CD4-positive, alpha-beta T cell (primary cell): ENCODE data around the gene NREP. TPM values are rescaled to one million over a fixed set of nuclear protein-coding genes. Genes with fewer than 3 reads are reported as not detected.

Experiments
- ATAC-seq: fragments of 200-7000 bp; cut with Tn5 transposase; one replicate; pipeline ENCODE4 v1.10.0; 2022; ENCODE audit warnings: mild to moderate bottlenecking; ENCODE audit not compliant: poor library complexity
- CTCF ChIA-PET: fragments of 350-600 bp; sonication (Branson Sonifier 250); formaldehyde crosslinking; loops from one replicate; lab custom pipeline; 2021; ENCODE audit warnings: antibody characterized with exemption, inconsistent platforms; lab: Charles Lee
- POLR2A ChIA-PET: fragments of 350-600 bp; sonication (Branson Sonifier 250); formaldehyde crosslinking; loops from one replicate; lab custom pipeline; 2021; ENCODE audit warnings: antibody characterized with exemption, inconsistent platforms; lab: Charles Lee
- DNase-seq, 14 experiments: peaks; one replicate each; pipeline ENCODE4 v3.0.0-alpha.2; 2013 to 2020; ENCODE audit warnings: mixed read lengths in 2 of 14
- H3K27ac ChIP-seq, 2 donors: one replicate each; pipeline versions ENCODE4 v1.5.1 to v1.7.0; 2013; ENCODE audit warnings: low read length in 2 of 2, low read depth in 1 of 2, mild to moderate bottlenecking in 1 of 2
- H3K27me3 ChIP-seq, 2 experiments: 1 replicate in 1 of 2; 2 replicates in 1 of 2; pipeline versions ENCODE4 v1.6.1 to v1.7.0; 2013; ENCODE audit warnings: low read length in 2 of 2, control low read depth in 1 of 2, mild to moderate bottlenecking in 1 of 2, moderate library complexity in 1 of 2; ENCODE audit not compliant: insufficient read depth in 2 of 2, control insufficient read depth in 1 of 2
- H3K36me3 ChIP-seq: one replicate; pipeline ENCODE4 v1.6.1; 2013; ENCODE audit warnings: low read length, control low read depth; ENCODE audit not compliant: insufficient read depth
- H3K4me1 ChIP-seq: one replicate; pipeline ENCODE4 v1.6.1; 2013; ENCODE audit warnings: low read length, control low read depth; ENCODE audit not compliant: insufficient read depth
- H3K4me3 ChIP-seq: one replicate; pipeline ENCODE4 v1.5.1; 2013; ENCODE audit warnings: mild to moderate bottlenecking, low read length, moderate library complexity
- H3K9me3 ChIP-seq, 2 experiments: 1 replicate in 1 of 2; 2 replicates in 1 of 2; pipeline versions ENCODE4 v1.6.1 to v1.7.0; 2013; ENCODE audit warnings: low read length in 2 of 2, mild to moderate bottlenecking in 2 of 2, control low read depth in 1 of 2, moderate library complexity in 1 of 2; ENCODE audit not compliant: control insufficient read depth in 1 of 2, insufficient read depth in 1 of 2
- H3K27ac Mint-ChIP-seq: one replicate; pipeline ENCODE4 v1.8.0; 2020; ENCODE audit warnings: mixed read lengths
- H3K27me3 Mint-ChIP-seq: one replicate; pipeline ENCODE4 v1.8.0; 2021; ENCODE audit warnings: mixed read lengths
- H3K36me3 Mint-ChIP-seq: one replicate; pipeline ENCODE4 v1.8.0; 2021; ENCODE audit warnings: low read depth, mixed read lengths
- H3K4me1 Mint-ChIP-seq: one replicate; pipeline ENCODE4 v1.8.0; 2021; ENCODE audit warnings: low read depth, mixed read lengths
- H3K4me3 Mint-ChIP-seq: one replicate; pipeline ENCODE4 v1.8.0; 2020; ENCODE audit warnings: mild to moderate bottlenecking, mixed read lengths
- H3K9me3 Mint-ChIP-seq: one replicate; pipeline ENCODE4 v1.8.0; 2020; ENCODE audit warnings: mixed read lengths
- intact Hi-C, 2 experiments: fragments of 100-400 bp; cut with DNase I in 1 of 2; cut with micrococcal nuclease in 1 of 2; formaldehyde crosslinking; loops; one replicate each; pipeline versions ENCODE4 v1.15.1 to v1.9.0; 2023 to 2025; cut with DNase I, micrococcal nuclease
- total RNA-seq, 174 experiments: library from RNA in 2 of 174; stranded (reverse) in 2 of 174; gene quantifications; one replicate each; pipeline ENCODE4 v1.2.3 and lab custom pipeline; 2021 to 2026
- TF ChIP-seq, protein P1 (sequence below): fragments of 200-600 bp; IDR thresholded peaks from one replicate; pipeline ENCODE4 v1.8.0; 2022; ENCODE audit warnings: antibody characterized with exemption, mild to moderate bottlenecking

Gene NREP
- total RNA-seq, 2 experiments from 2014 or later, result 2.3 to 2.9 TPM

DNA sequence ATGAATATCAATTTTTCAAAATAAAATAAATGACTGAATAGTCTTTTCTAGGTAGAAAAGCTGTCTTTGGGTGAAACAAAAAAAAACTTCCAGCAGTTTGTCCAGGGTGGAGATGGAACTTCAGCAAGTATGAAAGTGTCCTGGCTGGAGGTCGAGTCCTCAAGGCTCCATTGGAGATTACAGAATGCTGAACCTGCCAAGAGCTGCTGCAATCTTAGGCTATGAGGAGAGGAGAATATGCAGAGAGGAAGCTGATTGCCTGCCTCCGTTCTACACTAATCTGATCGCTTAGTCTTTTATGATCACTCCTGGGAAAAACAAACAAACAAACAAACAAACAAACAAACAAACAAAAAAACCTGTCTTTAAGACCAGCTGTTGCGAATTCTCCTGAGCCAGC, 50.6 kb downstream of the NREP start:
- Mint-ChIP-seq H3K36me3 (no peaks in the 10 kb centered on the region), H3K4me1 (peaks cover 10% of the 10 kb centered on the region)
- POLR2A ChIA-PET, result no interaction called here

DNA sequence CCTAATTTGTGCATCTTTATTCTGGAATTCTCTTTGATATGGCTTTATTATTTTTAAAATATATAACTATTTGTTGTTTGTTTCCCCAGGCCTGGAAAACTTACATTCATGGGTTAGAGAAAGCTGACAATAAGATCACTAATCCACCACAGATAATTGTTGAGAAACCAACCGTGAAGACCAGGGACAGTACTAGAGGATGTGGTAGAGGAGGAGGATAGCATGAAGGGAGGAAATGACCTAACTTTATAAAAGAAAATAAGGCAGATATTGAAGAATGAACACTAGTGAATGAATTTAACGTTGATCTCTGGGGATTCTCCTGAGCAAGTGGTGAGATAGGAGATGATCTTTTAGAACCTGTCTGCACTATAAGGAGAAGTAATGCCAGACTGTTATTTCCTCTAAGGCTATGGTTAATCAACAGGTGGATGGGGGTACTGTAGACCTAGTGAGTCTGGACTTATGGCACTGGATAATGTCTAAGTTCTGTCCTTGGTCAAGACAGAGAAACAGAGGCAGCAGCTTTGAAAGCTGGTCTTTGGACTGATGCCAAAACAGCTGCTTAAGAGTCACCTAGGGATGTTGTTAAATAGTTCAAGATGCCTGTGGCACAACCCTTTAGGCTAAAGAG, 52.4 kb downstream of the NREP start:
- ATAC-seq, result no peak
- intact Hi-C loops, result no loop called here
- no peak overlapping the region for H3K27ac Mint-ChIP-seq

More for the DNA sequence above, 50.6 kb downstream of the NREP start:
- H3K9me3 Mint-ChIP-seq, result no peaks in the 10 kb centered on the region
- no peaks in the 10 kb centered on the region for H3K27me3 ChIP-seq
- H3K27ac Mint-ChIP-seq, result no peak overlapping the region
- H3K27me3 Mint-ChIP-seq, result no peaks in the 10 kb centered on the region
- no peaks in the 10 kb centered on the region for H3K9me3 ChIP-seq
- no peak for DNase-seq
- no peaks in the 10 kb centered on the region for H3K36me3 ChIP-seq
- no peaks in the 10 kb centered on the region for H3K4me1 ChIP-seq
- no peak overlapping the region for H3K4me3 ChIP-seq
- H3K4me3 Mint-ChIP-seq, result no peak overlapping the region
- intact Hi-C loops, result no loop called here
- TF ChIP-seq, protein P1, sequence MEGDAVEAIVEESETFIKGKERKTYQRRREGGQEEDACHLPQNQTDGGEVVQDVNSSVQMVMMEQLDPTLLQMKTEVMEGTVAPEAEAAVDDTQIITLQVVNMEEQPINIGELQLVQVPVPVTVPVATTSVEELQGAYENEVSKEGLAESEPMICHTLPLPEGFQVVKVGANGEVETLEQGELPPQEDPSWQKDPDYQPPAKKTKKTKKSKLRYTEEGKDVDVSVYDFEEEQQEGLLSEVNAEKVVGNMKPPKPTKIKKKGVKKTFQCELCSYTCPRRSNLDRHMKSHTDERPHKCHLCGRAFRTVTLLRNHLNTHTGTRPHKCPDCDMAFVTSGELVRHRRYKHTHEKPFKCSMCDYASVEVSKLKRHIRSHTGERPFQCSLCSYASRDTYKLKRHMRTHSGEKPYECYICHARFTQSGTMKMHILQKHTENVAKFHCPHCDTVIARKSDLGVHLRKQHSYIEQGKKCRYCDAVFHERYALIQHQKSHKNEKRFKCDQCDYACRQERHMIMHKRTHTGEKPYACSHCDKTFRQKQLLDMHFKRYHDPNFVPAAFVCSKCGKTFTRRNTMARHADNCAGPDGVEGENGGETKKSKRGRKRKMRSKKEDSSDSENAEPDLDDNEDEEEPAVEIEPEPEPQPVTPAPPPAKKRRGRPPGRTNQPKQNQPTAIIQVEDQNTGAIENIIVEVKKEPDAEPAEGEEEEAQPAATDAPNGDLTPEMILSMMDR, result no peak
- H3K27ac ChIP-seq, result no peak overlapping the region
- CTCF ChIA-PET, result no interaction called here
- no peak for ATAC-seq

DNA sequence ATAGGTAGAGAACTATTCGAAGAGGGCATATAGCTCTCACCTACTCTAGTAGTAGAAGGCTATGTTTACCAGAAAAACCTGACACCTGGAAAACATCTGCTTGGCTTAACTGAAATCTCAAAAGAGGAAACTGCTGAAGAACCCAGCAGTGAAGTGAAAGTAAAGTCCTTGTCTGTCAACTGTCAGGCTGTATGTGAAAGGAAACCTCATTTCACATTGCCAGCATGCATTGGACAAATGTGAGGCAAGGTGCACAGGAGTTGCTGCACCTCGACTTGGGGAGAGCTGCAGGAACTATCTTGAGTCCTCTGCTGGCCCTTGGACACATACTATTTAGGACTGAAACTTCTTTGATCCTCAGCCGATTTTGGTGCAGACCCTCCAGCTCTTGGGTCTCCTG, 53.3 kb downstream of the NREP start:
- CTCF ChIA-PET, result no interaction called here
- Histone ChIP-seq H3K27me3 (no peaks in the 10 kb centered on the region), H3K9me3 (no peaks in the 10 kb centered on the region), H3K4me3 (no peak overlapping the region), H3K27ac (no peak overlapping the region), H3K36me3 (no peaks in the 10 kb centered on the region), H3K4me1 (no peaks in the 10 kb centered on the region)
- intact Hi-C loops, result no loop called here
- POLR2A ChIA-PET, result no interaction called here
- Mint-ChIP-seq H3K36me3 (no peaks in the 10 kb centered on the region), H3K27ac (no peak overlapping the region), H3K9me3 (no peaks in the 10 kb centered on the region), H3K4me3 (no peak overlapping the region), H3K27me3 (no peaks in the 10 kb centered on the region), H3K4me1 (peaks cover 10% of the 10 kb centered on the region)
- TF ChIP-seq, protein P1, result no peak
- peak in 3 of 14 experiments; percentile 9 to 19 (median 11) for DNase-seq
- ATAC-seq, result no peak

More for the DNA sequence above, 52.4 kb downstream of the NREP start:
- H3K36me3 Mint-ChIP-seq, result no peaks in the 10 kb centered on the region
- ChIA-PET POLR2A (no interaction called here), CTCF (no interaction called here)
- TF ChIP-seq, protein P1, result no peak
- no peak overlapping the region for H3K4me3 ChIP-seq
- H3K4me1 Mint-ChIP-seq, result peaks cover 10% of the 10 kb centered on the region
- DNase-seq, result no peak
- H3K36me3 ChIP-seq, result no peaks in the 10 kb centered on the region
- H3K9me3 Mint-ChIP-seq, result no peaks in the 10 kb centered on the region
- no peaks in the 10 kb centered on the region for H3K27me3 ChIP-seq
- H3K9me3 ChIP-seq, result no peaks in the 10 kb centered on the region
- H3K4me3 Mint-ChIP-seq, result no peak overlapping the region
- H3K27ac ChIP-seq, result no peak overlapping the region
- no peaks in the 10 kb centered on the region for H3K27me3 Mint-ChIP-seq
- no peaks in the 10 kb centered on the region for H3K4me1 ChIP-seq
